GM21723 (cell line): Measurements from ENCODE around the gene CHST13.

Experiments used
- ATAC-seq: cut with Tn5 transposase; IDR thresholded peaks from one replicate; pipeline ENCODE4 v1.9.1; 2021; ENCODE audit warnings: mild to moderate bottlenecking, moderate library complexity; ENCODE audit not compliant: unreplicated experiment

CHST13 gene

GRCh38 chr3:126487151-126487771, 36.7 kb upstream of the CHST13 start:
- no peak for ATAC-seq

DNA sequence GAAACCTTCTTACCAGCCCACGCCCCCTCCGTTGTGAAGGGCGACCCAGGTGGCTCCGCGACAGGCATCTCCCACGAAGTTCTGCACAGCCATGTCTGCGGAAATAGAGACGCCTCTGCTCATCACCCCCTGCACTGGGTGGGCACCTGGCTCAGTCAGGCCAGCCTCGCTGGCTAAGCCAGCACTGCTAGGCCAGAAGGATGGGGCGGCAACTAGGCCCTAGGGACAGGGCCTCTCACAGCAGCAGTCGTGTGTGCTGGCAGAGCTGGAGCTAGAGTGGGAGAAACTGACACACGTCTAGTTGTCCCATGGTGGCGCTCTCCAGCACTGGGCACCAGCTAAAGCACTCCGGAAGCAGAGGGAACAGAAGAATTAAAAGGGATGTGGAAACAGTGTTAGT, 35.8 kb upstream of the CHST13 start:
- no peak for ATAC-seq

- no peak for ATAC-seq
Observed at GRCh38 chr3:126488886-126489569, 34.9 kb upstream of the CHST13 start.

- no peak for ATAC-seq
Observed at GRCh38 chr3:126490619-126491018, 33.3 kb upstream of the CHST13 start.

DNA sequence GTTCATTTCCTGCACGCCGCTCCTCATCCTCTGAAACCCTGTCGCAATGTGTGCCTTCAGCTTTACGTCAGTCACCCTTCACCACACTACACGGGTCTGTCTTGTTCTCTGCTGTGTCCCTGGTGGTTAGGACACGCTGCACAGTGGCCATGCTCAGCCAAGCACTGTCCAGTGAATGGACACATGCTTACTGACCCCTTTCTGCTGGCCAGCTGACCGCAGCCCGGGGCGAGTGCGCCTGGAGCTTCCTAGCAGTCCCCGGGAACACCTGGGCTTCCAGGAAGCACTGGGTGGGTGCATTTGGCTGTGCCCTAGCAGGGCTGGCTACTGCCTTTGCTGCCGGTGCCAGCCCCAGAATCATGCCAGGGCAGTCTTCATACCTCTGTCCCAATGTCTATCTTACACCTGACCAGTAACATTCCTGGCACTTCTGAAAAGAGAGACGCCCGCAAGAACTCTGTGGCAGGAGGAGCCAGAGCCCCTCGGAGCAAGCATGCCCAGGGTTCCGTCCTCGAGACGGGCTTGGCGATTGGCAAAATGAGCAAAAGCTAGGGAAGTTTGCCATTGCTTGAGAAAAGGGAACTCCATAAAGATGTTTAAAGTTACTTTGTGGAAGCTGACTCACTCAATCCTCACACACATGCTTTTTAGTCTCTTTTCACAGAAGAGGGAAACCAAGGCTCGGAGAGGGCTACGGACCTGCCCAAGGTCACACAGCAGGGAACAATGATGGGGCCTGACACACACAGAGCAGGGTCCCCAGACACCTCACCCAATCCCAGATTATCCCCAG, 32.5 kb upstream of the CHST13 start:
- ATAC-seq, result no peak

DNA sequence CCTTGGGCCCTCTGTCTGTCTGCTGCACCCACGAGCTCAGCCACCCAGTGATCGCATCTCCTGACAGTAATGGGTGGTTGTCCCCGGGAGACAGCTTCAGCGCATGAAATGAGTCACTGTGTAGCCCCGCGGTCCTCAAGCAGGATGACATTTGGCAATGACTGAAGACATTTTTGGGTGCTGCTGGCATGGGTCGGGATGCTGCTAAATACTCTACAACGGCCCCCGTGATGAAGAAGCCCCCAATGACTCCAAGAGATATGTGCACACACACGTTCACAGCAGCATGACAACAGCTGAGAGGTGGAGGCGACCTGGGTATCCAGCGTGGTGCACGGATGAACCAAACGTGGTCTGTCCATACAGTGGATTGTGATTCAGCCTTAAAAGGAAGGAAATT, 30.9 kb upstream of the CHST13 start:
- ATAC-seq, result no peak

GRCh38 chr3:126493739-126494138, 30.2 kb upstream of the CHST13 start:
- no peak for ATAC-seq

- no peak for ATAC-seq
Observed at GRCh38 chr3:126494204-126494969, 29.6 kb upstream of the CHST13 start.

GRCh38 chr3:126494970-126495230, 29.1 kb upstream of the CHST13 start:
- ATAC-seq, result no peak

DNA sequence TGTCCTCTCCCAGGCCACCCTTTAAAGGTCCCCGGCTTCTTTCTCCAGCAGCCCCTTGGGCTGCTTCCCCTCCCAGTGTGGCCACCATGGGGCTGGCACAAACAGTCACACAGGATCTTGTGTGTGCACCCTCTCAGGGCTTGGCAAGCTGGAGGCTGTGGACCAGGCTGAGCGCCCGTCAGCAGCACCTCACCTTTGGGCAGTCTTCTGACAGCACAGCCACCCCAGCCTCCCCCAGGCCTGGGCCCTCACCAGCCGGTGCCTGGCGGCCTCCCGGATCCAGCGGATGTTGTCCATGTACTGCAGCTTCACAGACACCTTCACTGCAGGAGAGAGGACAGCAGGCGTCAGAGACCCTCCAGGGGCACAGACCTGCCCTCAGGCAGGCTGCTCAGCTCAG, 28.2 kb upstream of the CHST13 start:
- ATAC-seq, result no peak

GRCh38 chr3:126496894-126497850, 26.8 kb upstream of the CHST13 start:
- ATAC-seq, result no peak

GRCh38 chr3:126497956-126498355, 26.0 kb upstream of the CHST13 start:
- no peak for ATAC-seq

DNA sequence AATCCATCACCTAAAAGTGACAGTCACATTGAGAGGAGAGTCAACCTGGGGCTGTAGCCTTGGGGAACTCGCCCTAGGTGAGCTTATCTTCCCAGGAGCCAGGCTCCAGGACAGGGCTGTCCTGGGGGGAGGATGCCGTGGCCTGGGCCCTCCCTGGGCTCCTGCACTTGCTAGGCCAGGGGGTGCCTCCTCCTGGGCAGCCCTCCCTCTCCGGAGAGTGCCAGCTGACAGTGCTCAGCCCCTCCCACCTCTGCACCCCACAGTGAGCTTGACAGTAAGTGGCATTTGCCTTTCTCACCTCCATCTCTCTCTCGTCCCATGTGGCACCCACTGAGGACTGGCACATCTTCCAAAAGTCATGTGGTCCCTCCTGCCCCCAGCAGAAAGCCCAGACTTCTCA, 25.5 kb upstream of the CHST13 start:
- no peak for ATAC-seq

DNA sequence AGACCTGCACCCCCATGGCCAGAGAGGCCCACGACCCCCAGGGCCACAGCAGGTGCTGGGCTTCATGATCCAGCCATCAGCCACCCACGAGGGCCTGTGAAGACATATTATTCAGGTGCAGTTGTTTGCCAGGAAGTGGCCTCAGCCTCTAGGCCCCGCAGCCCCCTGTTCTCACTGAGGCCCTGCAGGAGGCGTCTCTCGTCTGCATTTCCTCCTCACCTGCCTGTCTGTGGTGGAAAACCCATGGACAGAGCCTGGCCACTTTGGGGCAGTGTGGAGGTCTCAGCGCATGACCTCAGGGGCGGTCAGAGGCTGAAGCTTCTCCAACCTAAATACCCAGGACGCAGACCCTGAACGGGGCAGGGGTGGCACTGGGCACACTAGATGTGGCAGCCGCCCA, 25.0 kb upstream of the CHST13 start:
- no peak for ATAC-seq

- no peak for ATAC-seq
Observed at GRCh38 chr3:126499401-126499800, 24.6 kb upstream of the CHST13 start.

- no peak for ATAC-seq
Observed at GRCh38 chr3:126500016-126500415, 23.9 kb upstream of the CHST13 start.

- no peak for ATAC-seq
Observed at GRCh38 chr3:126501054-126501453, 22.9 kb upstream of the CHST13 start.

DNA sequence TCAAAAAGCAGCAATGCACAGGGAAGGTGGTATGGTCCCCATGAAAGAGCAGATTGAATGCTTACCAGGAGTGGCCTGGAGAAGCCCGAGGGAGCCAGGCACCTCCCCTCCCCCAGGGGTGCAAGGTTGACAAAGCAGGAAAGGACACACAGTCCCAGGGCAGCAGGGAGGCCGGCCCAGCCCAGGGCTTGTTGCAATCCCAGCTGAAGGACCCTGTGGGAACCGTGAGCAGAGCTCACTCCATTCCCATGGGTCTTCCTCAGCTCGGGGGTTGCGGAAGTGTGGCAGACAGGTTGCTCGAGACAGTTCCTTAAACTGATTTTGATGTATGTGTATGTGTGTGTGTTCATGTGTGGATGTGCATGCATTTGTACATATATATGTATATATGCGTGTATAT, 22.2 kb upstream of the CHST13 start:
- ATAC-seq, result no peak

DNA sequence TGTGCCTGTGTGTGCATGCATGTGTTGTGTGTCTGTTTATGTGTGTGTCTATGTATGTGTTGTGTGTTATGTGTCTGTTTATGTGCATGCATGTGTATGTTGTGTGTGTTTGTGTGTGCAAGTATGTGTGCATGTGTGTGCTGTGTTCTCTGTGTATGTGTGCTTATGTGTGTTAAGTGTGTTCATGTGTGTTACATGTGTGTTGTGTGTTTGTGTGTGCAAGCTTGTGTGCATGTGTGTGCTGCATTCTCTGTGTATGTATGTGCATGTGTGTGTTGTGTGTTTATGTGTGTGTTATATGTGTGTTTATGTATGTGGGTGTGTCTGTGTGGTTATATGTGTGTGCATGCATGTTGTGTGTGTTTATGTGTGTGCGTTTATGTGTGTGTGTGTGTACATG, 21.3 kb upstream of the CHST13 start:
- no peak for ATAC-seq

DNA sequence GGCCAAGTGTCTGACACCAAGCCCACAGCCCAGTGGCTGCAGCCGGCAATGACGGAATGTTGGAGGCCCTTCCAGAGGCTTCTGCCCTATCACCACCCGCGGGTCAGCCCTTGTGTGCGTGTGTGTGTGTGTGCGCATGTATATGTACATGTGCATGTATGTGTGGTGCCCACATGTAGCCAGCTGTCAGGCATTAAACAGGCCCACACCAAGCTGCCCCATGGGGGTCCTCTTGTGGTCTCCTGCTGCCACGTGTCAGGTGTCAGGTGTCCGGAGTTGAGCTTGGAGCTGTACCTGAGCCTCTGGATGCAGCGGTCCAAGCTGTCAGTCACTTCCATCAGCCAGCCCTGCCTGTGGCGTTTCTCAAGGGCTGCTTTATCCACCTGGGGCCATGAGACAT, 20.3 kb upstream of the CHST13 start:
- no peak for ATAC-seq

- ATAC-seq, result no peak
Observed at GRCh38 chr3:126507886-126508285, 16.1 kb upstream of the CHST13 start.
